ENCODE data around the gene CAD.

DNA sequence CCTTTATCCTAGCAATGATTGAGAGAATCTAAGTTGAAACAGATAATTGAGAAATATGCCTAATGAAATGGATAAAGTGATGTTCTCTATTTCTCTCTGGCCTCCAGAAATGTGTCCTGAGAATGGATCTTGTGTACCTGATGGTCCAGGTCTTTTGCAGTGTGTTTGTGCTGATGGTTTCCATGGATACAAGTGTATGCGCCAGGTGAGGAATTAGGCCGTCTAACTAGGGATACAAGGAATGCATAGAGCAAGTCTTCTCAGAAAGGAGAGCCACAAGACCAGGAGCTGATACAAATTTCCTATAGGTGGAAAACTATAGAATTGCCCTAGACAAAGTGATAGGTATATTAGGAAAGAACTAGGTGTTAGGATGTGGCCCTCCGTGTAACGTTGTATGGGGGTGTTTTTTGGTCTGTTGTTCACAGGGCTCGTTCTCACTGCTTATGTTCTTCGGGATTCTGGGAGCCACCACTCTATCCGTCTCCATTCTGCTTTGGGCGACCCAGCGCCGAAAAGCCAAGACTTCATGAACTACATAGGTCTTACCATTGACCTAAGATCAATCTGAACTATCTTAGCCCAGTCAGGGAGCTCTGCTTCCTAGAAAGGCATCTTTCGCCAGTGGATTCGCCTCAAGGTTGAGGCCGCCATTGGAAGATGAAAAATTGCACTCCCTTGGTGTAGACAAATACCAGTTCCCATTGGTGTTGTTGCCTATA is 592 bp upstream of the CAD start:
- TF ChIP-seq, protein P1, sequence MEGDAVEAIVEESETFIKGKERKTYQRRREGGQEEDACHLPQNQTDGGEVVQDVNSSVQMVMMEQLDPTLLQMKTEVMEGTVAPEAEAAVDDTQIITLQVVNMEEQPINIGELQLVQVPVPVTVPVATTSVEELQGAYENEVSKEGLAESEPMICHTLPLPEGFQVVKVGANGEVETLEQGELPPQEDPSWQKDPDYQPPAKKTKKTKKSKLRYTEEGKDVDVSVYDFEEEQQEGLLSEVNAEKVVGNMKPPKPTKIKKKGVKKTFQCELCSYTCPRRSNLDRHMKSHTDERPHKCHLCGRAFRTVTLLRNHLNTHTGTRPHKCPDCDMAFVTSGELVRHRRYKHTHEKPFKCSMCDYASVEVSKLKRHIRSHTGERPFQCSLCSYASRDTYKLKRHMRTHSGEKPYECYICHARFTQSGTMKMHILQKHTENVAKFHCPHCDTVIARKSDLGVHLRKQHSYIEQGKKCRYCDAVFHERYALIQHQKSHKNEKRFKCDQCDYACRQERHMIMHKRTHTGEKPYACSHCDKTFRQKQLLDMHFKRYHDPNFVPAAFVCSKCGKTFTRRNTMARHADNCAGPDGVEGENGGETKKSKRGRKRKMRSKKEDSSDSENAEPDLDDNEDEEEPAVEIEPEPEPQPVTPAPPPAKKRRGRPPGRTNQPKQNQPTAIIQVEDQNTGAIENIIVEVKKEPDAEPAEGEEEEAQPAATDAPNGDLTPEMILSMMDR (IDR thresholded peaks at IDR 0.05 in 4 of 5, conservative IDR thresholded peaks at IDR 0.05 in 1 of 5) = no peak
- TF ChIP-seq POLR2A (IDR thresholded peaks at IDR 0.05) = no peak
